WERI-Rb-1 (cell line): ENCODE measurements around the gene MAL.

ENCODE experiments used
- DNase-seq: peaks from one replicate; pipeline ENCODE4 v3.0.0-alpha.2; 2020
- H3K27ac ChIP-seq: fragments of 250-450 bp; sonication (Bioruptor Pico); 2 replicates; pipeline ENCODE4 v1.5.1; 2020; ENCODE audit warnings: mild to moderate bottlenecking, moderate library complexity
- H3K27me3 ChIP-seq: fragments of 250-450 bp; sonication (Bioruptor Pico); 2 replicates; pipeline ENCODE4 v1.5.1; 2021; ENCODE audit warnings: mild to moderate bottlenecking, low read depth, moderate library complexity; ENCODE audit not compliant: insufficient read depth, severe bottlenecking
- H3K36me3 ChIP-seq: fragments of 250-450 bp; sonication (Bioruptor Pico); 2 replicates; pipeline ENCODE4 v1.5.1; 2020; ENCODE audit warnings: mild to moderate bottlenecking, moderate library complexity
- H3K4me3 ChIP-seq: 2 replicates; pipeline ENCODE4 v1.5.1; 2011; ENCODE audit warnings: low read depth, mild to moderate bottlenecking, control low read depth, low read length
- H3K9me3 ChIP-seq: fragments of 250-450 bp; sonication (Bioruptor Pico); 2 replicates; pipeline ENCODE4 v1.5.1; 2021; ENCODE audit warnings: mild to moderate bottlenecking, moderate library complexity; ENCODE audit not compliant: severe bottlenecking
- CTCF ChIP-seq: IDR thresholded peaks from 2 replicates; pipeline ENCODE4 v1.5.1; 2011; ENCODE audit warnings: low read depth, mild to moderate bottlenecking, control low read depth, inconsistent platforms, low read length

Gene MAL

GRCh38 chr2:95047629-95048510, 22.4 kb downstream of the MAL start:
- TF ChIP-seq CTCF = no peak
- no peaks in the 10 kb centered on the region for H3K36me3 ChIP-seq
- no peak for DNase-seq
- no peak overlapping the region for H3K27ac ChIP-seq
- no peaks in the 10 kb centered on the region for H3K27me3 ChIP-seq
- H3K9me3 ChIP-seq = no peaks in the 10 kb centered on the region
- H3K4me3 ChIP-seq = no peak overlapping the region

DNA sequence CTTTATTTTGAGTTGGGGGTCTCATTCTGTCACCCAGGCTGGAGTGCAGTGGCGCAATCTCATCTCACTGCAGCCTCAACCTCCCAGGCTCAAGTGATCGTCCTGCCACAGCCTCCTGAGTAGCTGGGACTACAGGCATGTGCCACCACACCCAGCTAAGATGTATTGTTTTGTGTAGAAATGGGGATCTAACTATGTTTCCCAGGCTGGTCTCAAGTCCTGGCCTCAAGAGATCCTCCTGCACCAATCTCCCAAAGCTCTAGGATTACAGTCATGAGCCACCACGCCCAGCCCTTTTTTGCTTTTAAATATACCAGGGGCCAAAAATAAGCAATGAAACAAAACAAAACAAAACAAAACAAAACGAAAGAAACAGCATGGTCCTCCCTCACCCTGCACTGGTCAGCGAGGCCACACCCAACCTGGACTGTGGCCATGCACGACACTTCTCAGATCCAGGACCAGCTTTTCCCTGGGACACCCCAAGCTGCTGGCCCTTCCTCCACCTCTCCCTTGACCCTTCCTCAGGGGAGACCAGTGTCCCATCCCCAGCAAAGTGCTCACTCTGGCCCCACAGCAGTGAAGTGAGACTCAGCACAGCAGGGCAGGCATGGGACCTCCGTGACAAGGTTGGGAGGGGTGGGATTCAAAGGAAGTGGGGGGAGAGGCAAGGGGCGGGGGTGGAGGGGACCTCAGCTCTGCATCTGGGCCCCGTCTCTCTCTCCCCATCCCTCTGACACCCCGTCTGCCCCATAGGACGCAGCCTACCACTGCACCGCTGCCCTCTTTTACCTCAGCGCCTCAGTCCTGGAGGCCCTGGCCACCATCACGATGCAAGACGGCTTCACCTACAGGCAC, 23.5 kb downstream of the MAL start:
- no peak for TF ChIP-seq CTCF
- H3K4me3 ChIP-seq = no peak overlapping the region
- no peak overlapping the region for H3K27ac ChIP-seq
- H3K27me3 ChIP-seq = no peaks in the 10 kb centered on the region
- no peak for DNase-seq
- H3K36me3 ChIP-seq = no peaks in the 10 kb centered on the region
- H3K9me3 ChIP-seq = no peaks in the 10 kb centered on the region

DNA sequence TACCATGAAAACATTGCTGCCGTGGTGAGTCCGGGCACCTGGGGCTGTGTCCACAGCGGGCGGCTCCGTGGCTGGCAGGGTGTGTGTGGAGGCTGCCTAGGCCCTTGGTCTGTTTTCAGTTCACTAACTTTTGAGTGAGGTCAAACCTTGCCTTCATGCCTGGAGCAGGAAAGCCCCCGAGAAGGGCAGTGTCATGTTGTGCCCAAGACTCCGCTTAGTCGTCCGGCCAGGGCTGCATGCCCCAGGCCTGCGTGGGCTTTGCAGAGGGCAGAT, 24.1 kb downstream of the MAL start:
- no peak for TF ChIP-seq CTCF
- Histone ChIP-seq H3K4me3 (no peak overlapping the region), H3K36me3 (no peaks in the 10 kb centered on the region), H3K9me3 (no peaks in the 10 kb centered on the region), H3K27ac (no peak overlapping the region), H3K27me3 (no peaks in the 10 kb centered on the region)
- DNase-seq = no peak

GRCh38 chr2:95049961-95050360, 24.5 kb downstream of the MAL start:
- Histone ChIP-seq H3K27ac (no peak overlapping the region), H3K27me3 (no peaks in the 10 kb centered on the region), H3K36me3 (no peaks in the 10 kb centered on the region), H3K9me3 (no peaks in the 10 kb centered on the region), H3K4me3 (no peak overlapping the region)
- TF ChIP-seq CTCF = no peak
- DNase-seq = no peak

GRCh38 chr2:95050385-95051300, 25.1 kb downstream of the MAL start:
- Histone ChIP-seq H3K9me3 (no peaks in the 10 kb centered on the region), H3K4me3 (no peak overlapping the region), H3K36me3 (no peaks in the 10 kb centered on the region), H3K27me3 (no peaks in the 10 kb centered on the region), H3K27ac (no peak overlapping the region)
- no peak for TF ChIP-seq CTCF
- no peak for DNase-seq
